Articular chondrocyte of knee joint (primary cell): Measurements from ENCODE around the gene ALK. TPM values are rescaled to one million over a fixed set of nuclear protein-coding genes. Genes with fewer than 3 reads are reported as not detected.

ENCODE experiments used
- small RNA-seq: library from RNA; depleted of rRNA; stranded (forward); fragments of <200 nt; gene quantifications from one replicate; pipeline ENCODE3, GENCODE V24; 2012
- total RNA-seq: library from RNA; depleted of rRNA; stranded (reverse); fragments of >200 nt; gene quantifications from 2 replicates; pipeline ENCODE4 v1.2.3, GENCODE V29; 2012

ALK gene
- total RNA-seq = not detected in 2 replicates

DNA sequence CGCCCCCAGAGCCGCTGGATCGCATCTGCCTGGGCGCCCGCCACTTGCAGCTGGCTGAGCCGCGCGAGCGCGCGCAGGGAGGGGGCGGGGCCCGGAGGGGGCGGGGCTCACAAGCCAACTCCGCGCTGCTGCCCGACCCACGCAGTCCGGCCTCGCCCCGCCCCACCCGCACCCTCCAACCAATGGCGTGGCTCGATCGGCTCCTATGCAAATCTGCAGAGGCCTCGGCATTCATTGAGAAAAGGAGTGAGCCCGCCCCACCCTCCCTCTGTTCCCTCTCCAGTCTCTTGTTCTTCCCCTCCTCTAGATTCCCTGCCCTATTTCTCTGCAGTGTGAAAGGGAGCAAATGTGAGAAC lies at the start of gene ALK:
ALK (minus strand) TSS at position 27 of the 356 bp plus-strand sequence. CDS start 927 bp downstream, outside the sequence.

Small RNA genes lying within 50 kb of the gene (small RNA-seq; reads per million reads assigned to genes)
- gene RN7SL516P = not detected

Other genes starting within 250 kb of the ALK start
- 91.2 and 98.6 TPM in 2 replicates for gene YPEL5, start 225.4 kb upstream of the ALK start, total RNA-seq